HG03039 (cell line): ENCODE measurements around the gene NCL.
"Not testable (repeated sequence)": the region's sequence is repeated elsewhere in the genome, so short reads cannot be mapped to it uniquely, and the experiment has no call there.

ENCODE experiments used
- ATAC-seq: cut with Tn5 transposase; IDR thresholded peaks from one replicate; pipeline ENCODE4 v1.9.1; 2021; ENCODE audit warnings: mild to moderate bottlenecking, moderate library complexity; ENCODE audit not compliant: unreplicated experiment

Gene NCL

GRCh38 chr2:231467613-231468530, 3.6 kb upstream of the NCL start:
- no peak for ATAC-seq

GRCh38 chr2:231467016-231467545, 2.8 kb upstream of the NCL start:
- no peak for ATAC-seq

GRCh38 chr2:231464576-231465540, 574 bp upstream of the NCL start:
- ATAC-seq: no peak

- no peak for ATAC-seq
These were observed 1.4 kb downstream of the NCL start for GRCh38 chr2:231462729-231463465.

GRCh38 chr2:231461516-231461971, 2.7 kb downstream of the NCL start:
- ATAC-seq: no peak

GRCh38 chr2:231460841-231461240, 3.4 kb downstream of the NCL start:
- not testable (repeated sequence) for ATAC-seq

GRCh38 chr2:231460073-231460835, 4.0 kb downstream of the NCL start:
- ATAC-seq: no peak

- ATAC-seq: no peak
These were observed 5.9 kb downstream of the NCL start for GRCh38 chr2:231458368-231458767.

- no peak for ATAC-seq
These were observed 7.2 kb downstream of the NCL start for GRCh38 chr2:231457101-231457500.

GRCh38 chr2:231456295-231457004, 7.8 kb downstream of the NCL start:
- ATAC-seq: no peak

GRCh38 chr2:231455890-231456289, 8.4 kb downstream of the NCL start:
- no peak for ATAC-seq

GRCh38 chr2:231455222-231455621, 9.1 kb downstream of the NCL start:
- ATAC-seq: no peak

- ATAC-seq: no peak
These were observed 9.9 kb downstream of the NCL start for GRCh38 chr2:231454361-231454791.

- ATAC-seq: no peak
These were observed 11.3 kb downstream of the NCL start for GRCh38 chr2:231452799-231453508.

GRCh38 chr2:231450548-231450989, 13.7 kb downstream of the NCL start:
- no peak for ATAC-seq

GRCh38 chr2:231449503-231450054, 14.7 kb downstream of the NCL start:
- no peak for ATAC-seq

- ATAC-seq: no peak
These were observed 27.3 kb downstream of the NCL start for GRCh38 chr2:231436957-231437356.

- no peak for ATAC-seq
These were observed 30.3 kb downstream of the NCL start for GRCh38 chr2:231433990-231434389.
